MCF 10A (cell line): ENCODE results near the gene PTCRA. TPM values are rescaled to one million over a fixed set of nuclear protein-coding genes. Genes with fewer than 3 reads are reported as not detected.

Source experiments
- BruUV-seq: library from RNA; stranded (reverse); fragments of 400-500 nt; replicated peaks from 2 replicates; lab custom pipeline; 2021; lab: Mats Ljungman, UMichigan
- CTCF ChIA-PET: fragments of 300-600 bp; sonication (Branson Sonifier 250); formaldehyde crosslinking; extraction: SDS; loops from one replicate; lab custom pipeline; 2021; ENCODE audit warnings: antibody characterized with exemption, inconsistent platforms; lab: Yijun Ruan, JAX
- POLR2A ChIA-PET: fragments of 300-600, 350-650 bp; sonication (Branson Sonifier 250); formaldehyde crosslinking; extraction: SDS; loops from one replicate; lab custom pipeline; 2020; ENCODE audit warnings: antibody characterized with exemption, inconsistent platforms; lab: Yijun Ruan, JAX
- DNase-seq: peaks from one replicate; pipeline ENCODE4 v3.0.0-alpha.2; 2018; ENCODE audit not compliant: unreplicated experiment
- H3K27ac Mint-ChIP-seq: one replicate; pipeline ENCODE4 v1.8.0; 2022; ENCODE audit warnings: mild to moderate bottlenecking, low read depth, mixed read lengths; ENCODE audit not compliant: unreplicated experiment
- H3K27me3 Mint-ChIP-seq: one replicate; pipeline ENCODE4 v1.8.0; 2022; ENCODE audit warnings: mixed read lengths; ENCODE audit not compliant: insufficient read depth, unreplicated experiment
- H3K36me3 Mint-ChIP-seq: one replicate; pipeline ENCODE4 v1.8.0; 2022; ENCODE audit warnings: mild to moderate bottlenecking, moderate library complexity, mixed read lengths; ENCODE audit not compliant: insufficient read depth, unreplicated experiment
- H3K4me1 Mint-ChIP-seq: one replicate; pipeline ENCODE4 v1.8.0; 2022; ENCODE audit warnings: mixed read lengths; ENCODE audit not compliant: insufficient read depth, unreplicated experiment
- H3K4me3 Mint-ChIP-seq: one replicate; pipeline ENCODE4 v1.8.0; 2022; ENCODE audit warnings: mild to moderate bottlenecking, moderate library complexity, mixed read lengths; ENCODE audit not compliant: unreplicated experiment
- H3K9me3 Mint-ChIP-seq: one replicate; pipeline ENCODE4 v1.8.0; 2022; ENCODE audit warnings: mixed read lengths; ENCODE audit not compliant: unreplicated experiment
- CTCF ChIP-seq: fragments of 200-600 bp; IDR thresholded peaks from one replicate; pipeline ENCODE4 v1.8.0; 2022; ENCODE audit warnings: antibody characterized with exemption, mild to moderate bottlenecking; ENCODE audit not compliant: unreplicated experiment
- intact Hi-C: fragments of 100-400 bp; cut with micrococcal nuclease; formaldehyde crosslinking; loops from 2 replicates; pipeline ENCODE4 v1.14.1; 2022
- total RNA-seq: library from RNA; stranded (reverse); gene quantifications from 2 replicates; pipeline ENCODE4 v1.2.3, GENCODE V29; 2022

PTCRA gene
- total RNA-seq, 1 experiment from 2014 or later: not detected

- H3K27ac Mint-ChIP-seq: no peak overlapping the region
- no peak overlapping the region for H3K4me3 Mint-ChIP-seq
- H3K9me3 Mint-ChIP-seq: no peaks in the 10 kb centered on the region
- H3K27me3 Mint-ChIP-seq: no peaks in the 10 kb centered on the region
- no TSS peak for BruUV-seq
- CTCF ChIA-PET: interaction anchor here (0.6 to 2.9 kb wide), 3 partner anchors 10 to 291 kb away, joined by 4 to 11 read pairs (median 5); no protein-coding TSS in a partner anchor
- DNase-seq: no peak
- POLR2A ChIA-PET: interaction anchor here (1.6 to 3.1 kb wide), 2 partner anchors 10 to 11 kb away, joined by 5 to 22 read pairs; partner anchors contain the start of gene PPP2R5D
- no peak for TF ChIP-seq CTCF
- intact Hi-C loops: no loop called here
- H3K4me1 Mint-ChIP-seq: peaks cover 14% of the 10 kb centered on the region
- peaks cover 50% of the 10 kb centered on the region for H3K36me3 Mint-ChIP-seq
Observed at GRCh38 chr6:42973926-42974325, 58.1 kb downstream of the PTCRA start.

GRCh38 chr6:42974919-42975505 lies 59.2 kb downstream of the PTCRA start:
- intact Hi-C loops: no loop called here
- Mint-ChIP-seq H3K4me1 (peaks cover 22% of the 10 kb centered on the region), H3K27me3 (no peaks in the 10 kb centered on the region), H3K4me3 (no peak overlapping the region), H3K27ac (no peak overlapping the region), H3K9me3 (no peaks in the 10 kb centered on the region), H3K36me3 (peaks cover 58% of the 10 kb centered on the region)
- ChIA-PET POLR2A (interaction anchor here (0.5 to 3.1 kb wide), 7 partner anchors 9 to 93 kb away, joined by 3 to 22 read pairs (median 3); partner anchors contain the start of genes KLHDC3, MEA1 and PPP2R5D), CTCF (interaction anchor here (0.6 to 2.9 kb wide), 3 partner anchors 11 to 70 kb away, joined by 3 to 11 read pairs (median 3); no protein-coding TSS in a partner anchor)
- no peak for TF ChIP-seq CTCF
- DNase-seq: no peak
- BruUV-seq: no TSS peak

Other genes with a start within 250 kb of the PTCRA start
- not detected in 2 replicates for gene PRPH2, start 193.5 kb upstream of the PTCRA start, total RNA-seq
- gene TBCC, start 169.9 kb upstream of the PTCRA start, total RNA-seq: 13.7 and 19.4 TPM in 2 replicates
- 8.4 and 9.8 TPM in 2 replicates for gene BICRAL, start 134.0 kb upstream of the PTCRA start, total RNA-seq
- gene RPL7L1, start 36.4 kb upstream of the PTCRA start, total RNA-seq: 121 and 123 TPM in 2 replicates
- 21.9 and 22.5 TPM in 2 replicates for gene CNPY3, start 13.4 kb downstream of the PTCRA start, total RNA-seq
- 0.30 TPM in 1 of 2 replicates, not detected in the other for gene GNMT, start 44.7 kb downstream of the PTCRA start, total RNA-seq
- gene PEX6, start 63.1 kb downstream of the PTCRA start, total RNA-seq: 25.8 and 34.0 TPM in 2 replicates
- 16.5 and 17.9 TPM in 2 replicates for gene PPP2R5D, start 68.5 kb downstream of the PTCRA start, total RNA-seq
- gene MEA1, start 97.9 kb downstream of the PTCRA start, total RNA-seq: 71.8 and 79.9 TPM in 2 replicates
- 35.6 and 39.2 TPM in 2 replicates for gene KLHDC3, start 98.2 kb downstream of the PTCRA start, total RNA-seq
- 72.8 and 80.4 TPM in 2 replicates for gene RRP36, start 105.6 kb downstream of the PTCRA start, total RNA-seq
- gene CUL7, start 137.8 kb downstream of the PTCRA start, total RNA-seq: 22.7 and 31.4 TPM in 2 replicates
- 155 and 174 TPM in 2 replicates for gene MRPL2, start 143.4 kb downstream of the PTCRA start, total RNA-seq
- 17.5 and 23.4 TPM in 2 replicates for gene KLC4, start 143.6 kb downstream of the PTCRA start, total RNA-seq
- 42.6 and 48.4 TPM in 2 replicates for gene PTK7, start 160.3 kb downstream of the PTCRA start, total RNA-seq